K562 (cell line): ENCODE data around the gene TLCD1. TPM values are rescaled to one million over a fixed set of nuclear protein-coding genes. Genes with fewer than 3 reads are reported as not detected.
A peak's percentile ranks its signal among the peaks of the same experiment; 100 is the strongest.

ENCODE experiments used
- ATF4 ChIP-seq: fragments of 450-650 bp; formaldehyde crosslinking; IDR thresholded peaks from 2 replicates; pipeline ENCODE4 v1.4.0; 2022; ENCODE audit warnings: mild to moderate bottlenecking, moderate library complexity
- BCOR ChIP-seq: fragments of 450-650 bp; IDR thresholded peaks from 2 replicates; pipeline ENCODE4 v1.6.1; 2016
- BRD4 ChIP-seq: fragments of 200-600 bp; sonication (generic); IDR thresholded peaks from 2 replicates; pipeline ENCODE4 v1.6.1; 2017; ENCODE audit warnings: inconsistent platforms
- CBFB ChIP-seq: sonication (generic); formaldehyde crosslinking; IDR thresholded peaks from 2 replicates; pipeline ENCODE4 v1.4.0; 2020; ENCODE audit warnings: mild to moderate bottlenecking, missing genetic modification reagents
- HMG20B ChIP-seq: fragments of 250-450 bp; sonication (Bioruptor Pico); IDR thresholded peaks from 2 replicates; pipeline ENCODE4 v1.5.0; 2021; ENCODE audit warnings: mild to moderate bottlenecking
- KHSRP ChIP-seq: fragments of 450-650 bp; IDR thresholded peaks from 2 replicates; pipeline ENCODE4 v1.6.1; 2017
- PRMT5 ChIP-seq: sonication (generic); formaldehyde crosslinking; IDR thresholded peaks from 2 replicates; pipeline ENCODE4 v1.5.0; 2020; ENCODE audit warnings: missing genetic modification reagents
- SFPQ ChIP-seq: fragments of 200-400 bp; formaldehyde crosslinking; IDR thresholded peaks from 2 replicates; pipeline ENCODE4 v1.6.1; 2017; ENCODE audit warnings: mild to moderate bottlenecking, low read depth, low read length, moderate library complexity
- SMARCE1 ChIP-seq: fragments of 450-650 bp; IDR thresholded peaks from 2 replicates; pipeline ENCODE4 v1.7.1; 2016; ENCODE audit warnings: mild to moderate bottlenecking
- STAT5A ChIP-seq: IDR thresholded peaks from 2 replicates; pipeline ENCODE4 v1.6.1; 2012; ENCODE audit warnings: low read length, inconsistent platforms, borderline replicate concordance
- TEAD4 ChIP-seq, 2 experiments: sonication (generic) in 1 of 2; formaldehyde crosslinking in 1 of 2; IDR thresholded peaks; 2 replicates each; pipeline versions ENCODE4 v1.6.1 to v1.8.0; 2012 to 2022; ENCODE audit warnings: borderline replicate concordance in 1 of 2, inconsistent platforms in 1 of 2, low read length in 1 of 2, mild to moderate bottlenecking in 1 of 2, missing genetic modification reagents in 1 of 2
- ZBTB1 ChIP-seq: sonication (generic); formaldehyde crosslinking; IDR thresholded peaks from 2 replicates; pipeline ENCODE4 v1.8.1; 2023; ENCODE audit warnings: missing genetic modification reagents, low read depth, mild to moderate bottlenecking, borderline replicate concordance
- ZBTB8A ChIP-seq: fragments of 450-650 bp; IDR thresholded peaks from 2 replicates; pipeline ENCODE4 v1.6.1; 2018; ENCODE audit warnings: mild to moderate bottlenecking, moderate library complexity; ENCODE audit not compliant: partially characterized antibody
- ZNF232 ChIP-seq: sonication (generic); formaldehyde crosslinking; IDR thresholded peaks from 2 replicates; pipeline ENCODE4 v1.8.0; 2022; ENCODE audit warnings: mild to moderate bottlenecking, missing genetic modification reagents
- ZNF3 ChIP-seq: fragments of 250-450 bp; sonication (Bioruptor Pico); IDR thresholded peaks from 2 replicates; pipeline ENCODE4 v1.5.0; 2021; ENCODE audit warnings: mild to moderate bottlenecking, moderate library complexity
- ZNF668 ChIP-seq: fragments of 250-450 bp; sonication (Bioruptor Pico); IDR thresholded peaks from 2 replicates; pipeline ENCODE4 v1.8.0; 2022; ENCODE audit warnings: mild to moderate bottlenecking, inconsistent platforms
- ZNF75A ChIP-seq: fragments of 450-650 bp; formaldehyde crosslinking; IDR thresholded peaks from 2 replicates; pipeline ENCODE4 v1.4.0; 2020; ENCODE audit warnings: mild to moderate bottlenecking
- ZNF77 ChIP-seq: fragments of 250-450 bp; sonication (Bioruptor Pico); IDR thresholded peaks from 2 replicates; pipeline ENCODE4 v1.5.0; 2020
- polyA plus RNA-seq, 8 experiments: library from polyadenylated mRNA; depleted of rRNA in 4 of 8; stranded (reverse) in 5 of 8; unstranded in 3 of 8; fragments of >200 nt; fragmentation: Nextera tagmentation in 2 of 8; fragmentation: Illumina TruSeq in 1 of 8; extraction: Ambion mirVana in 2 of 8; extraction: Trizol in 1 of 8; gene quantifications; 2 replicates each; pipeline versions ENCODE4 v1.2.1 to v1.2.3, GENCODE V29; 2011 to 2014; ENCODE audit warnings: inconsistent platforms in 1 of 8, missing spikeins in 1 of 8
- total RNA-seq, 7 experiments: library from RNA; depleted of rRNA in 6 of 7; stranded (reverse); fragments of >200 nt in 6 of 7; fragmentation: Illumina TruSeq in 2 of 7; extraction: Trizol in 2 of 7; gene quantifications; 2 replicates each; pipeline versions ENCODE4 v1.2.1 to v1.2.3, GENCODE V29; 2011 to 2021; ENCODE audit warnings: low replicate concordance in 1 of 7
- TF ChIP-seq, protein P1 (sequence below), 2 experiments: fragments of 450-650 bp; conservative IDR thresholded peaks; 2 replicates each; pipeline ENCODE4 v1.6.1; 2017; ENCODE audit warnings: mild to moderate bottlenecking in 2 of 2, moderate library complexity in 2 of 2
- TF ChIP-seq, protein P2 (sequence below): IDR thresholded peaks from 3 replicates; pipeline ENCODE4 v1.6.1; 2011; ENCODE audit warnings: borderline replicate concordance, mild to moderate bottlenecking, moderate library complexity; ENCODE audit not compliant: insufficient read length; ENCODE audit errors: extremely low read depth
- TF ChIP-seq, protein P3 (sequence below): fragments of 250-450 bp; sonication (Bioruptor Pico); IDR thresholded peaks from 2 replicates; pipeline ENCODE4 v1.5.1; 2021; ENCODE audit warnings: mild to moderate bottlenecking

The TLCD1 gene
- total and polyA plus RNA-seq, 9 of the 15 experiments (the other 6 are each of a cell fraction or from before 2014, with no cell fraction given), result 6.8 to 37.7 (median 21.7) TPM

- TF ChIP-seq, protein P1, sequence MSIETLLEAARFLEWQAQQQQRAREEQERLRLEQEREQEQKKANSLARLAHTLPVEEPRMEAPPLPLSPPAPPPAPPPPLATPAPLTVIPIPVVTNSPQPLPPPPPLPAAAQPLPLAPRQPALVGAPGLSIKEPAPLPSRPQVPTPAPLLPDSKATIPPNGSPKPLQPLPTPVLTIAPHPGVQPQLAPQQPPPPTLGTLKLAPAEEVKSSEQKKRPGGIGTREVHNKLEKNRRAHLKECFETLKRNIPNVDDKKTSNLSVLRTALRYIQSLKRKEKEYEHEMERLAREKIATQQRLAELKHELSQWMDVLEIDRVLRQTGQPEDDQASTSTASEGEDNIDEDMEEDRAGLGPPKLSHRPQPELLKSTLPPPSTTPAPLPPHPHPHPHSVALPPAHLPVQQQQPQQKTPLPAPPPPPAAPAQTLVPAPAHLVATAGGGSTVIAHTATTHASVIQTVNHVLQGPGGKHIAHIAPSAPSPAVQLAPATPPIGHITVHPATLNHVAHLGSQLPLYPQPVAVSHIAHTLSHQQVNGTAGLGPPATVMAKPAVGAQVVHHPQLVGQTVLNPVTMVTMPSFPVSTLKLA (conservative IDR thresholded peaks at IDR 0.05), result no peak
- 0 out of 2 replicates have a peak, but pooled peaks have one; percentile 63 for TF ChIP-seq ZBTB1 (CRISPR knock-in tag)
- TF ChIP-seq PRMT5 (CRISPR knock-in tag), result no peak
- TF ChIP-seq ATF4, result no peak
- TF ChIP-seq CBFB (CRISPR knock-in tag), result peak; percentile 83
- TF ChIP-seq ZBTB8A, result no peak
- TF ChIP-seq ZNF77 (CRISPR knock-in tag), result no peak
- no peak for TF ChIP-seq SFPQ
- TF ChIP-seq ZNF232, result no peak
- 0 out of 2 replicates have a peak, but pooled peaks have one; percentile 41 for TF ChIP-seq ZNF3
- TF ChIP-seq SMARCE1, result peak; percentile 73; the same call in 1 of the 2 replicates
- TF ChIP-seq BCOR, result peak; percentile 78; the same call in 1 of the 2 replicates
- TF ChIP-seq, protein P2, sequence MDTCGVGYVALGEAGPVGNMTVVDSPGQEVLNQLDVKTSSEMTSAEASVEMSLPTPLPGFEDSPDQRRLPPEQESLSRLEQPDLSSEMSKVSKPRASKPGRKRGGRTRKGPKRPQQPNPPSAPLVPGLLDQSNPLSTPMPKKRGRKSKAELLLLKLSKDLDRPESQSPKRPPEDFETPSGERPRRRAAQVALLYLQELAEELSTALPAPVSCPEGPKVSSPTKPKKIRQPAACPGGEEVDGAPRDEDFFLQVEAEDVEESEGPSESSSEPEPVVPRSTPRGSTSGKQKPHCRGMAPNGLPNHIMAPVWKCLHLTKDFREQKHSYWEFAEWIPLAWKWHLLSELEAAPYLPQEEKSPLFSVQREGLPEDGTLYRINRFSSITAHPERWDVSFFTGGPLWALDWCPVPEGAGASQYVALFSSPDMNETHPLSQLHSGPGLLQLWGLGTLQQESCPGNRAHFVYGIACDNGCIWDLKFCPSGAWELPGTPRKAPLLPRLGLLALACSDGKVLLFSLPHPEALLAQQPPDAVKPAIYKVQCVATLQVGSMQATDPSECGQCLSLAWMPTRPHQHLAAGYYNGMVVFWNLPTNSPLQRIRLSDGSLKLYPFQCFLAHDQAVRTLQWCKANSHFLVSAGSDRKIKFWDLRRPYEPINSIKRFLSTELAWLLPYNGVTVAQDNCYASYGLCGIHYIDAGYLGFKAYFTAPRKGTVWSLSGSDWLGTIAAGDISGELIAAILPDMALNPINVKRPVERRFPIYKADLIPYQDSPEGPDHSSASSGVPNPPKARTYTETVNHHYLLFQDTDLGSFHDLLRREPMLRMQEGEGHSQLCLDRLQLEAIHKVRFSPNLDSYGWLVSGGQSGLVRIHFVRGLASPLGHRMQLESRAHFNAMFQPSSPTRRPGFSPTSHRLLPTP, result peak; percentile 36
- peak; percentile 68; the same call in 1 of the 2 replicates for TF ChIP-seq TEAD4 (IDR thresholded peaks at IDR 0.05; ENCODE audit: low read length)
- no peak for TF ChIP-seq TEAD4 (CRISPR knock-in tag; IDR thresholded peaks at IDR 0.05; ENCODE audit: borderline replicate concordance)
- no peak for TF ChIP-seq STAT5A
- no peak for TF ChIP-seq KHSRP
- no peak for TF ChIP-seq BRD4
- TF ChIP-seq ZNF75A (CRISPR knock-in tag), result no peak
- peak; percentile 64; the same call in 1 of the 2 replicates for TF ChIP-seq HMG20B (CRISPR knock-in tag)
- TF ChIP-seq, protein P3, sequence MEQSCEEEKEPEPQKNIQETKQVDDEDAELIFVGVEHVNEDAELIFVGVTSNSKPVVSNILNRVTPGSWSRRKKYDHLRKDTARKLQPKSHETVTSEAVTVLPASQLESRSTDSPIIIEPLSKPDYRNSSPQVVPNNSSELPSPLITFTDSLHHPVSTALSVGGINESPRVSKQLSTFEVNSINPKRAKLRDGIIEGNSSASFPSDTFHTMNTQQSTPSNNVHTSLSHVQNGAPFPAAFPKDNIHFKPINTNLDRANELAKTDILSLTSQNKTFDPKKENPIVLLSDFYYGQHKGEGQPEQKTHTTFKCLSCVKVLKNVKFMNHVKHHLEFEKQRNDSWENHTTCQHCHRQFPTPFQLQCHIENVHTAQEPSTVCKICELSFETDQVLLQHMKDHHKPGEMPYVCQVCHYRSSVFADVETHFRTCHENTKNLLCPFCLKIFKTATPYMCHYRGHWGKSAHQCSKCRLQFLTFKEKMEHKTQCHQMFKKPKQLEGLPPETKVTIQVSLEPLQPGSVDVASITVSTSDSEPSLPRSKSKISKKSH (CRISPR knock-in tag), result no peak
- no peak for TF ChIP-seq ZNF668 (CRISPR knock-in tag)
These were observed 7.0 kb downstream of the TLCD1 start (continued) for GRCh38 chr17:28719021-28719433.
